OCI-M1 (cell line): ENCODE results near the gene INO80.
"Not testable (repeated sequence)": the region's sequence is repeated elsewhere in the genome, so short reads cannot be mapped to it uniquely, and the experiment has no call there.

Experiments
- DNase-seq: peaks from one replicate; lab custom pipeline; 2025; lab: John Stamatoyannopoulos, UW

INO80 gene

GRCh38 chr15:41115652-41116115, 396 bp downstream of the INO80 start:
- DNase-seq, result peak; percentile 80

- DNase-seq, result peak; percentile 69
Measured at GRCh38 chr15:41115161-41115651, 874 bp downstream of the INO80 start.

- DNase-seq, result no peak
Measured at GRCh38 chr15:41106947-41107346, 9.1 kb downstream of the INO80 start.

GRCh38 chr15:41105348-41106334, 10.4 kb downstream of the INO80 start:
- no peak for DNase-seq

- DNase-seq, result no peak
Measured at GRCh38 chr15:41104234-41104633, 11.8 kb downstream of the INO80 start.

GRCh38 chr15:41102854-41103253, 13.2 kb downstream of the INO80 start:
- DNase-seq, result no peak

GRCh38 chr15:41096178-41096577, 19.9 kb downstream of the INO80 start:
- peak; percentile 33 for DNase-seq

GRCh38 chr15:41085029-41085428, 31.1 kb downstream of the INO80 start:
- no peak for DNase-seq

- no peak for DNase-seq
Measured at GRCh38 chr15:41080144-41080543, 35.9 kb downstream of the INO80 start.

- DNase-seq, result no peak
Measured at GRCh38 chr15:41079717-41080116, 36.4 kb downstream of the INO80 start.

GRCh38 chr15:41078879-41079278, 37.2 kb downstream of the INO80 start:
- not testable (repeated sequence) for DNase-seq

GRCh38 chr15:41078125-41078524, 38.0 kb downstream of the INO80 start:
- DNase-seq, result no peak

GRCh38 chr15:41073028-41073427, 43.1 kb downstream of the INO80 start:
- DNase-seq, result no peak

GRCh38 chr15:41072013-41072412, 44.1 kb downstream of the INO80 start:
- DNase-seq, result no peak

- DNase-seq, result no peak
Measured at GRCh38 chr15:41066516-41066915, 49.6 kb downstream of the INO80 start.

GRCh38 chr15:41061667-41062066, 54.4 kb downstream of the INO80 start:
- peak; percentile 2 for DNase-seq

GRCh38 chr15:41060505-41060904, 55.6 kb downstream of the INO80 start:
- no peak for DNase-seq

GRCh38 chr15:41056810-41057209, 59.3 kb downstream of the INO80 start:
- no peak for DNase-seq

- no peak for DNase-seq
Measured at GRCh38 chr15:41055706-41056105, 60.4 kb downstream of the INO80 start.

- no peak for DNase-seq
Measured at GRCh38 chr15:41051139-41051538, 64.9 kb downstream of the INO80 start.

- DNase-seq, result no peak
Measured at GRCh38 chr15:41048852-41049251, 67.2 kb downstream of the INO80 start.

- DNase-seq, result no peak
Measured at GRCh38 chr15:41048397-41048796, 67.7 kb downstream of the INO80 start.

- no peak for DNase-seq
Measured at GRCh38 chr15:41047474-41047873, 68.6 kb downstream of the INO80 start.
